ENCODE measurements around the gene CLTC. TPM values are rescaled to one million over a fixed set of nuclear protein-coding genes. Genes with fewer than 3 reads are reported as not detected.

The CLTC gene
- total RNA-seq, 4 donors from 2014 or later = 140 to 203 (median 172) TPM

GRCh38 chr17:59694344-59694743, 74.6 kb downstream of the CLTC start:
- Histone ChIP-seq H3K9me3 (no peaks in the 10 kb centered on the region), H3K27me3 (no peaks in the 10 kb centered on the region), H3K36me3 (peaks cover 0 to 79% of the 10 kb centered on the region in 2 donors), H3K27ac (no peak overlapping the region), H3K4me1 (no peaks in the 10 kb centered on the region), H3K4me3 (no peak overlapping the region)
- DNase-seq (no peak), ATAC-seq (no peak)
- TF ChIP-seq CTCF (IDR thresholded peaks at IDR 0.05 in 4 of 5, conservative IDR thresholded peaks at IDR 0.05 in 1 of 5) (no peak), POLR2A (IDR thresholded peaks at IDR 0.05) (no peak)
- in situ Hi-C loops (cut with MboI; ENCODE audit: low sequenced_read_pairs in 4 of 4) = loop anchor here in 1 of 4 donors (25.0 kb wide), 1 partner anchor 368 kb away; no protein-coding TSS in a partner anchor
- intact Hi-C loops (cut with DNase I; ENCODE audit: low total_unique reads) = no loop called here

GRCh38 chr17:59695945-59696681, 76.4 kb downstream of the CLTC start:
- H3K4me1 ChIP-seq = no peaks in the 10 kb centered on the region
- peaks cover 0 to 74% of the 10 kb centered on the region in 2 donors for H3K36me3 ChIP-seq
- intact Hi-C loops (cut with DNase I; ENCODE audit: low total_unique reads) = no loop called here
- no peak for TF ChIP-seq POLR2A (IDR thresholded peaks at IDR 0.05)
- TF ChIP-seq CTCF (IDR thresholded peaks at IDR 0.05 in 4 of 5, conservative IDR thresholded peaks at IDR 0.05 in 1 of 5) = no peak
- in situ Hi-C loops (cut with MboI; ENCODE audit: low sequenced_read_pairs in 4 of 4) = loop anchor here in 1 of 4 donors (25.0 kb wide), 1 partner anchor 366 kb away; no protein-coding TSS in a partner anchor
- DNase-seq (no peak), ATAC-seq (no peak)
- no peaks in the 10 kb centered on the region for H3K27me3 ChIP-seq
- H3K9me3 ChIP-seq = no peaks in the 10 kb centered on the region
- H3K4me3 ChIP-seq = no peak overlapping the region
- H3K27ac ChIP-seq = no peak overlapping the region

- ATAC-seq (no peak), DNase-seq (no peak)
- H3K27ac ChIP-seq = no peak overlapping the region
- in situ Hi-C loops (cut with MboI; ENCODE audit: low sequenced_read_pairs in 4 of 4) = loop anchor here in 1 of 4 donors (25.0 kb wide), 1 partner anchor 366 kb away; no protein-coding TSS in a partner anchor
- intact Hi-C loops (cut with DNase I; ENCODE audit: low total_unique reads) = no loop called here
- no peaks in the 10 kb centered on the region for H3K27me3 ChIP-seq
- no peaks in the 10 kb centered on the region for H3K4me1 ChIP-seq
- H3K4me3 ChIP-seq = no peak overlapping the region
- TF ChIP-seq POLR2A (IDR thresholded peaks at IDR 0.05) (no peak), CTCF (IDR thresholded peaks at IDR 0.05 in 4 of 5, conservative IDR thresholded peaks at IDR 0.05 in 1 of 5) (no peak)
- H3K36me3 ChIP-seq = peaks cover 0 to 68% of the 10 kb centered on the region in 2 donors
- no peaks in the 10 kb centered on the region for H3K9me3 ChIP-seq
These were observed 77.1 kb downstream of the CLTC start for GRCh38 chr17:59696682-59697277.

GRCh38 chr17:59698143-59698542, 78.4 kb downstream of the CLTC start:
- no peak overlapping the region for H3K4me3 ChIP-seq
- intact Hi-C loops (cut with DNase I; ENCODE audit: low total_unique reads) (no loop called here), in situ Hi-C loops (cut with MboI; ENCODE audit: low sequenced_read_pairs in 4 of 4) (loop anchor here in 1 of 4 donors (25.0 kb wide), 1 partner anchor 364 kb away; no protein-coding TSS in a partner anchor)
- no peaks in the 10 kb centered on the region for H3K4me1 ChIP-seq
- TF ChIP-seq CTCF (IDR thresholded peaks at IDR 0.05 in 4 of 5, conservative IDR thresholded peaks at IDR 0.05 in 1 of 5) = no peak
- no peak overlapping the region for H3K27ac ChIP-seq
- ATAC-seq (no peak), DNase-seq (no peak)
- H3K36me3 ChIP-seq = peaks cover 0 to 54% of the 10 kb centered on the region in 2 donors
- no peaks in the 10 kb centered on the region for H3K27me3 ChIP-seq
- H3K9me3 ChIP-seq = no peaks in the 10 kb centered on the region

All from gastrocnemius medialis (tissue), 4 donors.